Neural progenitor cell (in vitro differentiated cells): ENCODE results near the gene PXDC1. TPM values are rescaled to one million over a fixed set of nuclear protein-coding genes. Genes with fewer than 3 reads are reported as not detected.
"Not testable (repeated sequence)": the region's sequence is repeated elsewhere in the genome, so short reads cannot be mapped to it uniquely, and the experiment has no call there.

ENCODE experiments used
- DNase-seq: peaks from one replicate; pipeline ENCODE4 v3.0.0-alpha.2; 2016; ENCODE audit warnings: low spot score
- H2AFZ ChIP-seq: fragments of 200-600 bp; sonication (generic); replicated peaks from 2 replicates; pipeline ENCODE4 v1.6.1; 2016; ENCODE audit warnings: antibody characterized with exemption
- H3F3A ChIP-seq: fragments of 200-600 bp; sonication (generic); 2 replicates; pipeline ENCODE4 v1.6.1; 2016; ENCODE audit warnings: antibody characterized with exemption, low read depth
- H3K27ac ChIP-seq: fragments of 200-600 bp; sonication (generic); 2 replicates; pipeline ENCODE4 v1.5.1; 2016; ENCODE audit warnings: mild to moderate bottlenecking
- H3K27me3 ChIP-seq: fragments of 200-600 bp; sonication (generic); 2 replicates; pipeline ENCODE4 v1.6.1; 2016; ENCODE audit warnings: mild to moderate bottlenecking, moderate library complexity
- H3K36me3 ChIP-seq: fragments of 200-600 bp; sonication (generic); 2 replicates; pipeline ENCODE4 v1.5.1; 2016
- H3K4me1 ChIP-seq: fragments of 200-600 bp; sonication (generic); 2 replicates; pipeline ENCODE4 v1.6.1; 2016; ENCODE audit warnings: mixed run types
- H3K4me2 ChIP-seq: fragments of 200-600 bp; sonication (generic); 2 replicates; pipeline ENCODE4 v1.6.1; 2016
- H3K4me3 ChIP-seq: fragments of 200-600 bp; sonication (generic); 2 replicates; pipeline ENCODE4 v1.5.1; 2016
- H3K79me2 ChIP-seq: fragments of 200-600 bp; sonication (generic); 2 replicates; pipeline ENCODE4 v1.6.1; 2016; ENCODE audit warnings: low read depth
- H3K9ac ChIP-seq: fragments of 200-600 bp; sonication (generic); 2 replicates; pipeline ENCODE4 v1.6.1; 2016
- H3K9me3 ChIP-seq: fragments of 200-600 bp; sonication (generic); 2 replicates; pipeline ENCODE4 v1.5.1; 2016; ENCODE audit warnings: low read depth
- H4K20me1 ChIP-seq: fragments of 200-600 bp; sonication (generic); 2 replicates; pipeline ENCODE4 v1.6.1; 2016; ENCODE audit warnings: low read depth
- H3K27ac Mint-ChIP-seq: 3 replicates; pipeline ENCODE4 v1.8.0; 2021; ENCODE audit warnings: mixed read lengths
- H3K27me3 Mint-ChIP-seq: 2 replicates; pipeline ENCODE4 v1.8.0; 2022; ENCODE audit warnings: low read depth, mild to moderate bottlenecking, inconsistent platforms, moderate library complexity, mixed read lengths; ENCODE audit not compliant: insufficient read depth
- H3K36me3 Mint-ChIP-seq: 3 replicates; pipeline ENCODE4 v1.8.0; 2021; ENCODE audit warnings: mixed read lengths
- H3K4me1 Mint-ChIP-seq: 3 replicates; pipeline ENCODE4 v1.8.0; 2021; ENCODE audit warnings: mixed read lengths
- H3K4me3 Mint-ChIP-seq: 3 replicates; pipeline ENCODE4 v1.8.0; 2021; ENCODE audit warnings: mild to moderate bottlenecking, moderate library complexity, mixed read lengths
- H3K9me3 Mint-ChIP-seq: 3 replicates; pipeline ENCODE4 v1.8.0; 2020; ENCODE audit warnings: mixed read lengths
- CTCF ChIP-seq: fragments of 200-600 bp; sonication (generic); IDR thresholded peaks from 2 replicates; pipeline ENCODE4 v1.5.1; 2017; ENCODE audit warnings: antibody characterized with exemption, mild to moderate bottlenecking
- EZH2 ChIP-seq: fragments of 200-600 bp; sonication (generic); IDR thresholded peaks from 2 replicates; pipeline ENCODE4 v1.6.1; 2017; ENCODE audit warnings: antibody characterized with exemption, mild to moderate bottlenecking, moderate library complexity
- EZH2phosphoT487 ChIP-seq: fragments of 200-600 bp; sonication (generic); IDR thresholded peaks from 2 replicates; pipeline ENCODE4 v1.6.1; 2017; ENCODE audit warnings: antibody characterized with exemption
- total RNA-seq: library from RNA; depleted of rRNA; stranded (reverse); fragments of >200 nt; gene quantifications from 2 replicates; pipeline ENCODE4 v1.2.3, GENCODE V29; 2015; ENCODE audit warnings: low replicate concordance

Gene PXDC1
- total RNA-seq, 1 donor from 2014 or later = 2.0 TPM

GRCh38 chr6:3773678-3774298 is 22.3 kb upstream of the PXDC1 start:
- H3K4me3 ChIP-seq = no peak overlapping the region
- Mint-ChIP-seq H3K4me1 (peaks cover 42% of the 10 kb centered on the region), H3K36me3 (no peaks in the 10 kb centered on the region), H3K27ac (no peak overlapping the region), H3K4me3 (no peak overlapping the region), H3K27me3 (peaks cover 7% of the 10 kb centered on the region), H3K9me3 (no peaks in the 10 kb centered on the region)
- no peaks in the 10 kb centered on the region for H3K36me3 ChIP-seq
- no peak overlapping the region for H3K4me2 ChIP-seq
- no peaks in the 10 kb centered on the region for H4K20me1 ChIP-seq
- peaks cover 4% of the 10 kb centered on the region for H3K27me3 ChIP-seq
- H3K9me3 ChIP-seq = no peaks in the 10 kb centered on the region
- H3K27ac ChIP-seq = no peak overlapping the region
- TF ChIP-seq EZH2 (no peak), CTCF (no peak), EZH2phosphoT487 (no peak)
- H3K79me2 ChIP-seq = no peaks in the 10 kb centered on the region
- H3K9ac ChIP-seq = no peak overlapping the region
- no peak for DNase-seq
- H2AFZ ChIP-seq = no peak overlapping the region
- H3K4me1 ChIP-seq = peaks cover 21% of the 10 kb centered on the region
- peaks cover 9% of the 10 kb centered on the region for H3F3A ChIP-seq

GRCh38 chr6:3772127-3772999 is 20.9 kb upstream of the PXDC1 start:
- not testable (repeated sequence) for H3K79me2 ChIP-seq, H2AFZ ChIP-seq, H3K27me3 ChIP-seq, H3K4me3 ChIP-seq, H3K27me3 Mint-ChIP-seq, H3K4me3 Mint-ChIP-seq, H3K36me3 ChIP-seq, H3K9me3 Mint-ChIP-seq, H3F3A ChIP-seq, H3K27ac ChIP-seq, H3K4me2 ChIP-seq, H4K20me1 ChIP-seq, H3K9ac ChIP-seq, DNase-seq, H3K36me3 Mint-ChIP-seq, H3K9me3 ChIP-seq
- peaks cover 12% of the 10 kb centered on the region for H3K4me1 ChIP-seq
- Mint-ChIP-seq H3K27ac (peak overlapping the region; percentile 50), H3K4me1 (peaks cover 37% of the 10 kb centered on the region)

GRCh38 chr6:3771407-3772011 is 20.0 kb upstream of the PXDC1 start:
- Histone ChIP-seq H3K27me3 (no peaks in the 10 kb centered on the region), H3K27ac (no peak overlapping the region), H3K4me3 (no peak overlapping the region), H3K9me3 (no peaks in the 10 kb centered on the region), H3K4me2 (no peak overlapping the region), H4K20me1 (no peaks in the 10 kb centered on the region), H3K9ac (no peak overlapping the region), H3K36me3 (no peaks in the 10 kb centered on the region), H3F3A (no peaks in the 10 kb centered on the region), H2AFZ (no peak overlapping the region), H3K79me2 (no peaks in the 10 kb centered on the region), H3K4me1 (peaks cover 9% of the 10 kb centered on the region)
- peaks cover 29% of the 10 kb centered on the region for H3K4me1 Mint-ChIP-seq
- no peak overlapping the region for H3K4me3 Mint-ChIP-seq
- TF ChIP-seq CTCF = no peak
- TF ChIP-seq EZH2 = no peak
- TF ChIP-seq EZH2phosphoT487 = no peak
- H3K9me3 Mint-ChIP-seq = no peaks in the 10 kb centered on the region
- H3K27ac Mint-ChIP-seq = peak overlapping the region; percentile 57
- H3K36me3 Mint-ChIP-seq = no peaks in the 10 kb centered on the region
- peaks cover 4% of the 10 kb centered on the region for H3K27me3 Mint-ChIP-seq
- DNase-seq = no peak
